Astrocyte (in vitro differentiated cells and primary cell): Measurements from ENCODE around the gene NDUFAF5. TPM values are rescaled to one million over a fixed set of nuclear protein-coding genes. Genes with fewer than 3 reads are reported as not detected.
A peak's percentile ranks its signal among the peaks of the same experiment; 100 is the strongest.

Experiments
- DNase-seq: peaks from one replicate; pipeline ENCODE4 v3.0.0-alpha.2; 2010; ENCODE audit warnings: low read depth
- FAIRE-seq: peaks from 2 replicates; lab custom pipeline; 2011; peaks lifted over from hg19 to GRCh38; lab: Jason Lieb, UNC
- H2AFZ ChIP-seq: 2 replicates; pipeline ENCODE4 v1.6.0; 2012; ENCODE audit warnings: low read depth, low read length, inconsistent platforms
- H3K27ac ChIP-seq: 2 replicates; pipeline ENCODE4 v1.5.1; 2011; ENCODE audit warnings: low read depth, low read length, inconsistent platforms
- H3K27me3 ChIP-seq: 2 replicates; pipeline ENCODE4 v1.6.0; 2011; ENCODE audit warnings: low read length, inconsistent platforms; ENCODE audit not compliant: insufficient read depth
- H3K36me3 ChIP-seq: 2 replicates; pipeline ENCODE4 v1.5.1; 2011; ENCODE audit warnings: low read length, inconsistent platforms; ENCODE audit not compliant: insufficient read depth
- H3K4me1 ChIP-seq: 2 replicates; pipeline ENCODE4 v1.5.1; 2011; ENCODE audit warnings: low read length, inconsistent platforms; ENCODE audit not compliant: insufficient read depth
- H3K4me2 ChIP-seq: 2 replicates; pipeline ENCODE4 v1.6.0; 2012; ENCODE audit warnings: low read length, inconsistent platforms
- H3K4me3 ChIP-seq: 2 replicates; pipeline ENCODE4 v1.5.1; 2011; ENCODE audit warnings: low read depth, mild to moderate bottlenecking, low read length, inconsistent platforms; ENCODE audit not compliant: insufficient read depth
- H3K79me2 ChIP-seq: 2 replicates; pipeline ENCODE4 v1.6.0; 2012; ENCODE audit warnings: mild to moderate bottlenecking, low read length, inconsistent platforms; ENCODE audit not compliant: insufficient read depth
- H3K9ac ChIP-seq: 2 replicates; pipeline ENCODE4 v1.6.0; 2012; ENCODE audit warnings: mild to moderate bottlenecking, low read length, inconsistent platforms
- H3K9me3 ChIP-seq: 2 replicates; pipeline ENCODE4 v1.5.1; 2012; ENCODE audit warnings: low read depth, mild to moderate bottlenecking, low read length, inconsistent platforms; ENCODE audit not compliant: insufficient read depth
- H4K20me1 ChIP-seq: 2 replicates; pipeline ENCODE4 v1.6.0; 2012; ENCODE audit warnings: low read length, inconsistent platforms; ENCODE audit not compliant: insufficient read depth
- H3K27ac Mint-ChIP-seq: one replicate; pipeline ENCODE4 v1.8.0; 2021; ENCODE audit warnings: mild to moderate bottlenecking, mixed read lengths; ENCODE audit not compliant: unreplicated experiment
- H3K27me3 Mint-ChIP-seq: one replicate; pipeline ENCODE4 v1.8.0; 2021; ENCODE audit warnings: low read depth, mixed read lengths; ENCODE audit not compliant: unreplicated experiment
- H3K36me3 Mint-ChIP-seq: one replicate; pipeline ENCODE4 v1.8.0; 2021; ENCODE audit warnings: low read depth, mixed read lengths; ENCODE audit not compliant: unreplicated experiment
- H3K4me1 Mint-ChIP-seq: one replicate; pipeline ENCODE4 v1.8.0; 2021; ENCODE audit warnings: low read depth, mixed read lengths; ENCODE audit not compliant: unreplicated experiment
- H3K4me3 Mint-ChIP-seq: one replicate; pipeline ENCODE4 v1.8.0; 2021; ENCODE audit warnings: mild to moderate bottlenecking, moderate library complexity, mixed read lengths; ENCODE audit not compliant: unreplicated experiment
- H3K9me3 Mint-ChIP-seq: one replicate; pipeline ENCODE4 v1.8.0; 2021; ENCODE audit warnings: mild to moderate bottlenecking, mixed read lengths; ENCODE audit not compliant: unreplicated experiment
- CTCF ChIP-seq: IDR thresholded peaks from 2 replicates; pipeline ENCODE4 v1.5.1; 2011; ENCODE audit warnings: low read depth, mild to moderate bottlenecking, inconsistent platforms, low read length, moderate library complexity; ENCODE audit not compliant: insufficient read depth
- EZH2 ChIP-seq: IDR thresholded peaks from 2 replicates; pipeline ENCODE4 v1.6.1; 2012; ENCODE audit warnings: mild to moderate bottlenecking, low read length, inconsistent platforms; ENCODE audit not compliant: insufficient read depth
- total RNA-seq: library from RNA; stranded (reverse); gene quantifications from 2 replicates; pipeline ENCODE4 v1.2.1, GENCODE V29; 2021

Gene NDUFAF5
- total RNA-seq, 1 donor from 2014 or later, result 31.6 TPM

GRCh38 chr20:13817342-13817741 is 32.5 kb downstream of the NDUFAF5 start:
- H4K20me1 ChIP-seq, result peaks cover 6% of the 10 kb centered on the region
- H3K9me3 Mint-ChIP-seq, result no peaks in the 10 kb centered on the region
- FAIRE-seq (no peak), DNase-seq (peak; percentile 28)
- peak overlapping the region; percentile 7 for H3K4me2 ChIP-seq
- H3K27me3 Mint-ChIP-seq, result no peaks in the 10 kb centered on the region
- no peak overlapping the region for H2AFZ ChIP-seq
- no peaks in the 10 kb centered on the region for H3K79me2 ChIP-seq
- H3K4me3 ChIP-seq, result no peak overlapping the region
- no peak overlapping the region for H3K4me3 Mint-ChIP-seq
- H3K27ac Mint-ChIP-seq, result no peak overlapping the region
- H3K9me3 ChIP-seq, result no peaks in the 10 kb centered on the region
- no peaks in the 10 kb centered on the region for H3K27me3 ChIP-seq
- no peak overlapping the region for H3K9ac ChIP-seq
- peaks cover 3% of the 10 kb centered on the region for H3K4me1 Mint-ChIP-seq
- H3K36me3 ChIP-seq, result peaks cover 18% of the 10 kb centered on the region
- no peak for TF ChIP-seq EZH2
- TF ChIP-seq CTCF, result no peak
- H3K36me3 Mint-ChIP-seq, result peaks cover 2% of the 10 kb centered on the region
- H3K4me1 ChIP-seq, result no peaks in the 10 kb centered on the region
- no peak overlapping the region for H3K27ac ChIP-seq

GRCh38 chr20:13819885-13820645 is 35.2 kb downstream of the NDUFAF5 start:
- H3K4me1 ChIP-seq, result no peaks in the 10 kb centered on the region
- no peak overlapping the region for H3K27ac ChIP-seq
- no peaks in the 10 kb centered on the region for H4K20me1 ChIP-seq
- FAIRE-seq (no peak), DNase-seq (peak; percentile 29)
- H3K36me3 ChIP-seq, result peaks cover 8% of the 10 kb centered on the region
- no peaks in the 10 kb centered on the region for H3K9me3 ChIP-seq
- H3K27me3 ChIP-seq, result no peaks in the 10 kb centered on the region
- no peak overlapping the region for H3K27ac Mint-ChIP-seq
- peaks cover 2% of the 10 kb centered on the region for H3K36me3 Mint-ChIP-seq
- no peaks in the 10 kb centered on the region for H3K79me2 ChIP-seq
- no peaks in the 10 kb centered on the region for H3K9me3 Mint-ChIP-seq
- H3K4me3 Mint-ChIP-seq, result no peak overlapping the region
- no peaks in the 10 kb centered on the region for H3K27me3 Mint-ChIP-seq
- no peak overlapping the region for H3K9ac ChIP-seq
- no peak for TF ChIP-seq EZH2
- TF ChIP-seq CTCF, result peak; percentile 52
- H3K4me1 Mint-ChIP-seq, result peaks cover 3% of the 10 kb centered on the region
- H2AFZ ChIP-seq, result no peak overlapping the region
- no peak overlapping the region for H3K4me3 ChIP-seq
- H3K4me2 ChIP-seq, result no peak overlapping the region

GRCh38 chr20:13821876-13822275 is 37.0 kb downstream of the NDUFAF5 start:
- H3K27me3 Mint-ChIP-seq, result no peaks in the 10 kb centered on the region
- no peaks in the 10 kb centered on the region for H3K36me3 Mint-ChIP-seq
- no peak overlapping the region for H3K4me3 ChIP-seq
- no peak overlapping the region for H3K4me2 ChIP-seq
- peak; percentile 7 for DNase-seq
- no peaks in the 10 kb centered on the region for H3K4me1 ChIP-seq
- no peak overlapping the region for H3K9ac ChIP-seq
- no peak for TF ChIP-seq EZH2
- TF ChIP-seq CTCF, result no peak
- no peak overlapping the region for H3K27ac ChIP-seq
- H4K20me1 ChIP-seq, result no peaks in the 10 kb centered on the region
- no peak for FAIRE-seq
- no peaks in the 10 kb centered on the region for H3K36me3 ChIP-seq
- no peak overlapping the region for H2AFZ ChIP-seq
- H3K27ac Mint-ChIP-seq, result no peak overlapping the region
- H3K4me3 Mint-ChIP-seq, result no peak overlapping the region
- no peaks in the 10 kb centered on the region for H3K27me3 ChIP-seq
- no peaks in the 10 kb centered on the region for H3K9me3 ChIP-seq
- H3K4me1 Mint-ChIP-seq, result peaks cover 3% of the 10 kb centered on the region
- H3K79me2 ChIP-seq, result no peaks in the 10 kb centered on the region
- no peaks in the 10 kb centered on the region for H3K9me3 Mint-ChIP-seq
